Activated CD4-positive, CD25-positive, alpha-beta regulatory T cell treated with anti-CD3 and anti-CD28 coated beads, Interleukin-2, amount 50 U/mL, for 24 hours (primary cell): ENCODE data around the gene CHCHD3.
"Not testable (repeated sequence)": the region's sequence is repeated elsewhere in the genome, so short reads cannot be mapped to it uniquely, and the experiment has no call there.

ENCODE experiments used
- ATAC-seq, 2 donors: fragments of 150-1000 bp; cut with Tn5 transposase; one replicate each; pipeline ENCODE4 v1.10.0; 2021; ENCODE audit warnings: mild to moderate bottlenecking in 1 of 2, moderate library complexity in 1 of 2

CHCHD3 gene

GRCh38 chr7:132897093-132897687 is 184.7 kb downstream of the CHCHD3 start:
- no peak for ATAC-seq

GRCh38 chr7:132895231-132895630 is 186.7 kb downstream of the CHCHD3 start:
- ATAC-seq, result no peak

- ATAC-seq, result no peak
Measured at GRCh38 chr7:132893560-132893959, 188.3 kb downstream of the CHCHD3 start.

- not testable (repeated sequence) for ATAC-seq
Measured at GRCh38 chr7:132892744-132893143, 189.1 kb downstream of the CHCHD3 start.

GRCh38 chr7:132891554-132891953 is 190.3 kb downstream of the CHCHD3 start:
- ATAC-seq, result no peak

- ATAC-seq, result peak; percentile 82 to 88
Measured at GRCh38 chr7:132882714-132883428, 199.0 kb downstream of the CHCHD3 start.

- no peak for ATAC-seq
Measured at GRCh38 chr7:132881317-132881716, 200.6 kb downstream of the CHCHD3 start.

- no peak for ATAC-seq
Measured at GRCh38 chr7:132879579-132879978, 202.3 kb downstream of the CHCHD3 start.

- ATAC-seq, result no peak
Measured at GRCh38 chr7:132878204-132878919, 203.5 kb downstream of the CHCHD3 start.

- no peak for ATAC-seq
Measured at GRCh38 chr7:132877573-132877972, 204.3 kb downstream of the CHCHD3 start.

- no peak for ATAC-seq
Measured at GRCh38 chr7:132876576-132876975, 205.3 kb downstream of the CHCHD3 start.

- ATAC-seq, result no peak
Measured at GRCh38 chr7:132872034-132872433, 209.9 kb downstream of the CHCHD3 start.

- no peak for ATAC-seq
Measured at GRCh38 chr7:132871419-132871818, 210.5 kb downstream of the CHCHD3 start.

GRCh38 chr7:132869166-132869861 is 212.6 kb downstream of the CHCHD3 start:
- no peak for ATAC-seq

GRCh38 chr7:132866551-132866950 is 215.3 kb downstream of the CHCHD3 start:
- ATAC-seq, result no peak

- ATAC-seq, result no peak
Measured at GRCh38 chr7:132866144-132866531, 215.8 kb downstream of the CHCHD3 start.

GRCh38 chr7:132865366-132866143 is 216.3 kb downstream of the CHCHD3 start:
- no peak for ATAC-seq

- ATAC-seq, result no peak
Measured at GRCh38 chr7:132861940-132862554, 219.8 kb downstream of the CHCHD3 start.

GRCh38 chr7:132861424-132861823 is 220.5 kb downstream of the CHCHD3 start:
- ATAC-seq, result no peak

GRCh38 chr7:132859199-132859598 is 222.7 kb downstream of the CHCHD3 start:
- ATAC-seq, result no peak

GRCh38 chr7:132858760-132859159 is 223.1 kb downstream of the CHCHD3 start:
- ATAC-seq, result no peak

GRCh38 chr7:132858251-132858650 is 223.6 kb downstream of the CHCHD3 start:
- no peak for ATAC-seq
